HG02642 (cell line): ENCODE measurements around the gene UBC.

Experiments used
- ATAC-seq: cut with Tn5 transposase; IDR thresholded peaks from one replicate; pipeline ENCODE4 v1.9.1; 2021; ENCODE audit warnings: mild to moderate bottlenecking; ENCODE audit not compliant: unreplicated experiment, poor library complexity

The UBC gene

GRCh38 chr12:124867401-124867930 is 47.0 kb downstream of the UBC start:
- ATAC-seq = no peak

DNA sequence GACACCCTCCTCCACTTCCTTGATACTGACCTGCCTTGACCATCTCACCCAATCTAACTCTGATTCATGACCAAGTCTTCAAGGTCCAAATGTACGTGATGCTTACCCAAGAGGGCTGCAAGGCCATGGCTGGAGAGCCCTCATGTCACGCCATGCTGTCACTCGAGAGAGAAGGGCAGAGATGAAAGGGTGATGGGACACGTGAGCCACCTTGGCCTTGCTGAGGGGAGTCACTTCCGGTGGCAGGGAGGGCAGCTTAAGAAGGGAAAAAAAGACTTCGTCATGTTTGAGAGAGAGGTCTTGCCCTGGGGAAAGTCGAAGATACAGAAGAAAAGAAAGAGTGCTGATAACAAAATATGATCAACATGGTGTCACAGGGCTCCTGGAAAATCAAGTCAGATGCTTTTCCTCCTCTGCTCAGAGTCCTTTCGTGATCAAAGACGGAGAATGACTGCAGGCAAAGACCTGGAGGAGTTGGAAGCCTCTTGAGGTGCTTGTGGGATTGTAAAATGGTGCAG is 47.5 kb downstream of the UBC start:
- no peak for ATAC-seq

- no peak for ATAC-seq
Observed at GRCh38 chr12:124866195-124866882, 48.1 kb downstream of the UBC start.

DNA sequence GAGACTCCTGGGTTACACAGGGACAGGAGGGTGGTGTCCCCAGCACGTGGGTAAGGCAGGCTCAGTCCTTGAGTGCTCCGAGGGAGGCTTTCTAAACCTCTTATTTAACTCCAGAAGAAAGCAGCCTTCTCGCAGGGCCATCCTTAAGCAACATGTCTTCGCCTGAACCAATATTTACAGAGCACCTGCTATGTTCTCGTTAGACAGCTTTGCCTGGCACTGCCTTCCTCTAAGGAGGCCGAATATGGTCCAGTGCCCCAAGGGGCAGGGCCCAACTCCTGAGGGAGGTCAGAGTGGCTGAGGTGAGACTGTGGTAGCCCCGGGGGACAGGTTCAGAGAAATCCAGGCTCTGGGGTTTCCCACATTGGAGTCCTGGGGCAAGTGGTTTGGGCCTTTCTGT is 48.7 kb downstream of the UBC start:
- ATAC-seq = no peak

DNA sequence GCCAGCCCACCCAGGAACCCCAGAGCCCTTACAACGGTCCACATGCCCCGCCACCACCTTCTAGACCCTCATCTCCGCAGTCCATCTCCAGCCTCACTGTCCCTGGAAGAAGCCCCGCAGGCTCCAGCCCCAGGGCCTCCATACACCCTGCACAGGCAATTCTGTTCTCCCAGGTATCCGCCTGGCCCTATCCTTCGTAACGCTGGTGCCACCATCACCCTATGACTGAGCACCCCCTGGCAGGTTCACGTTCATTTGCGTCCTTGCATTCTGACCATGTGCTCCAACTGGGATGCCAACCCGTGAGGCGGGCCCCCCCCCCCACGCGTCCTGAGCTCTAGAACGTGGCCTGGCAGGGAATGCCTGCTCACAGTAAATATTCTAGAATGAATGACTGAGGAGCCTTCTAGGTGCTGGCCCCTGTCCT is 50.1 kb downstream of the UBC start:
- ATAC-seq = no peak

DNA sequence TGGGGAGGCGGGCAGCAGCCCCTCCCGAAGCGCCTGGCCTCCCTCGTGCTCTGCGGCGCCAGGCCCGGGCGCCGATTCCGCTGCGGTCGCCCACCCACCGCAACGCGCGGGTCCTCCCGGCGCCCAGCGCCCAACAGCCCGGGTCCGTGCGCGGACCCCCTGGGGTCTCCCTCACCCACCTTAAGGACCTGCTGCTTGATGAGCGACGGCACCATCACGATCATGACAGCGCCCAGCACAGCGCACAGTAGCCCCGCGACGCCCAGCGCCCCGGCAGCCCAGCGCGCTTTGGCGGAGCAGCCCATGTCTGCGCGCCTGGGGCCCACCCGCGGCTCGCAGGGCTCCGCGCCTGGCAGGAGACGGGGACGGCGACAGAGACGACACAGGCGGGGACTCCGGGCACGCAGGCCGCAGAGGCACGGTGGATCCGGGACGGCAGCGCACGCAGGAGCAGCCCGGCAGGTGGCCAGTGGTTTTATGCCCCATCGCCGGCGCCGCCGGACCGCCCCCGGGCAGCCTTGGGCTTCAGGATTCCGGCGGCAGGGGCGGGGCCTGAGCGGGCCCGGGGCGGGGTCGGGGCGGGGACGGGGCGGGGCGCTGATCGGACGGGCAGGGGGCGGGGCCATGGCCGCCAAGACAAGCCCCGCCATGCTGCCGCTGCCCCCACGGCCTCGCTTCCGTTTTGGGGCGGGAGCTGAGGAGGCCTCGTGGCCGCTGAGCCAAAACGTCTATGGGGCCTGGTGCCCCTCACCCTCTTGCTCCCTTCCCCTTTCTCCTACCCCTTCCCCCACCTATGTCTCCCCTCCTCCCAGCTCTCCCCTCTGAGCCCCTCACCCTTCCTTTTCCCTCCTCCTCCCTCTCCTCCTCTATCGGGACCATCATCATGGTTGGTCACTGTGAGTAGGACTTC is 50.8 kb downstream of the UBC start, which contains the start of gene SCARB1:
SCARB1 (minus strand) TSS at position 449 of the 910 bp plus-strand sequence; CDS start at position 305, 144 bp downstream.
- peak; percentile 77 for ATAC-seq

- ATAC-seq = peak; percentile 31
Observed at GRCh38 chr12:124862768-124863415, 51.6 kb downstream of the UBC start.

DNA sequence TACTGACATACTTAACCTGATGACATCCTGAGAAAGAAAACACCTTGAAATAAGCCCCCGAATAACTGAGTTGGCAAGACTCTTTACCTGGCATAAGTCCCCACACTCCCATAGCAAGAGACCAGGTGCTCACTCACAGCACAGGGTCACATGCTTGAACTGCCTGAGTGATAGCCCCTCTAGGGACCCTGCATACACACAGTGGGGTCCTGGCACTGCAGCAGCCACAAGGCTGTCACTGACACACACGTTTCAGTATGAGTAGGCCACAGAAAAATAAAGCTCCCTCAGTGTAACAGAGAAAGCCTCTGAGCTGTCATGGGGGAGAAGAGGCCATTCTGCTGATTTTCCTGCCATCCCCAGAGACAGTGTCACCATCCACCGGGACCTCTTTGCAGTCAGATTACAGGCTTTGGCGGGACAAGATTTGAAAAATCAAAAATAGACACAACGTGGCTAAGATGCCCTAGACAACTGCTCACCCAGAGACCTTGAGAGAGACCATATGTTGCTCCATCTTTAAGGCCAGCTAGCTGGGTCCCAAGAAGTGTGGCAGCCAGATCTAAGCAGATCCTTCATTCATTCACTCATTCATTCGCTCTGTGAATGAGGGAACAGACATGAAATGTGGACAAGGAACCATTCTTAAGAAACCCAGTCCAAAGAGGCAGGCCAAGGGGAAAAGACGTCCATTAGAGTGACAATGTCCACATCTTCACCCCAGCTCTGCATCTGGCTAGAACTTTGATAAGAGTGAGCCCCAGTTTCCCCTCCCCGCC is 52.4 kb downstream of the UBC start:
- no peak for ATAC-seq
